K562 (cell line): ENCODE results near the gene HPS4. TPM values are rescaled to one million over a fixed set of nuclear protein-coding genes. Genes with fewer than 3 reads are reported as not detected.

Experiments
- ATAC-seq: fragments of 200-7000 bp; cut with Tn5 transposase; 3 replicates; pipeline ENCODE4 v1.9.1; 2020; ENCODE audit warnings: moderate library complexity
- BruUV-seq: library from RNA; stranded (reverse); fragments of 400-500 nt; replicated peaks from 2 replicates; lab custom pipeline; 2021; lab: Mats Ljungman, UMichigan
- CTCF ChIA-PET: fragments of 300-600 bp; formaldehyde crosslinking; extraction: SDS; loops from one replicate; lab custom pipeline; 2021; ENCODE audit warnings: low intra/inter-chr PET ratio; lab: Yijun Ruan, JAX
- POLR2A ChIA-PET: fragments of 300-600, 350-650 bp; sonication (Branson Sonifier 250); formaldehyde crosslinking; extraction: SDS; loops from one replicate; lab custom pipeline; 2021; ENCODE audit warnings: antibody characterized with exemption, inconsistent platforms; lab: Yijun Ruan, JAX
- DNase-seq, 4 experiments: peaks; one replicate each; pipeline versions ENCODE4 v3.0.0 to v3.0.0-alpha.2; 2011 to 2018; ENCODE audit warnings: low spot score in 3 of 4, mixed read lengths in 3 of 4; ENCODE audit errors: extremely low read depth in 1 of 4
- FAIRE-seq: peaks from 2 replicates; lab custom pipeline; 2011; peaks lifted over from hg19 to GRCh38; lab: Jason Lieb, UNC
- H2AFZ ChIP-seq: 2 replicates; pipeline ENCODE4 v1.6.0; 2011; ENCODE audit warnings: low read depth, low read length, control low read depth, inconsistent platforms
- H3K27ac ChIP-seq: fragments of 200-600 bp; 3 replicates; pipeline ENCODE4 v1.8.0; 2011; ENCODE audit warnings: low read depth, mild to moderate bottlenecking, control low read depth, inconsistent platforms, low read length, moderate library complexity, mixed read lengths; ENCODE audit errors: extremely low read depth
- H3K27me3 ChIP-seq, 2 experiments: fragments of 300-600 bp in 1 of 2; 2 replicates in 1 of 2; 3 replicates in 1 of 2; pipeline versions ENCODE4 v1.6.0 to v1.8.0; 2011; ENCODE audit warnings: inconsistent platforms in 2 of 2, low read length in 2 of 2, mild to moderate bottlenecking in 1 of 2, mixed read lengths in 1 of 2, moderate library complexity in 1 of 2; ENCODE audit not compliant: control insufficient read depth in 2 of 2, insufficient read depth in 2 of 2
- H3K36me3 ChIP-seq: fragments of 300-600 bp; 3 replicates; pipeline ENCODE4 v1.8.0; 2011; ENCODE audit warnings: mild to moderate bottlenecking, low read length, inconsistent platforms; ENCODE audit not compliant: control insufficient read depth, insufficient read depth
- H3K4me1 ChIP-seq, 2 experiments: fragments of 200-600 bp in 1 of 2; replicated peaks in 1 of 2; 2 replicates in 1 of 2; 3 replicates in 1 of 2; pipeline versions ENCODE4 v1.5.1 to v1.8.0; 2011; ENCODE audit warnings: inconsistent platforms in 2 of 2, low read length in 2 of 2, mild to moderate bottlenecking in 1 of 2, mixed read lengths in 1 of 2, moderate library complexity in 1 of 2; ENCODE audit not compliant: control insufficient read depth in 2 of 2, insufficient read depth in 2 of 2
- H3K4me2 ChIP-seq: 2 replicates; pipeline ENCODE4 v1.6.1; 2011; ENCODE audit warnings: low read length, control low read depth, inconsistent platforms, mixed read lengths; ENCODE audit not compliant: insufficient read depth
- H3K4me3 ChIP-seq: fragments of 200-600 bp; sonication (generic), shearing (Covaris generic); 2 replicates; pipeline ENCODE4 v1.5.1; 2016; ENCODE audit warnings: control low read depth, inconsistent platforms
- H3K79me2 ChIP-seq: fragments of 200-600 bp; 3 replicates; pipeline ENCODE4 v1.8.0; 2011; ENCODE audit warnings: low read length, inconsistent platforms; ENCODE audit not compliant: control insufficient read depth, insufficient read depth
- H3K9ac ChIP-seq, 2 experiments: 2 replicates each; pipeline versions ENCODE4 v1.6.0 to v1.6.1; 2011; ENCODE audit warnings: low read depth in 2 of 2, low read length in 2 of 2, control low read depth in 1 of 2, inconsistent platforms in 1 of 2, mild to moderate bottlenecking in 1 of 2, mixed read lengths in 1 of 2; ENCODE audit not compliant: insufficient read depth in 1 of 2
- H3K9me1 ChIP-seq: one replicate; pipeline ENCODE4 v1.6.0; 2011; ENCODE audit warnings: inconsistent platforms, mild to moderate bottlenecking, low read length, moderate library complexity; ENCODE audit not compliant: control insufficient read depth, insufficient read depth
- H3K9me3 ChIP-seq: replicated peaks from 2 replicates; pipeline ENCODE4 v1.5.1; 2011; ENCODE audit warnings: low read depth, low read length, inconsistent platforms; ENCODE audit not compliant: control insufficient read depth, insufficient read depth
- H4K20me1 ChIP-seq: replicated peaks from 2 replicates; pipeline ENCODE4 v1.6.1; 2011; ENCODE audit warnings: low read length, inconsistent platforms, mixed read lengths; ENCODE audit not compliant: control insufficient read depth, insufficient read depth
- C11orf30 ChIP-seq: fragments of 450-650 bp; IDR thresholded peaks from 2 replicates; pipeline ENCODE4 v1.6.1; 2016; ENCODE audit warnings: low read depth, mild to moderate bottlenecking
- E2F1 ChIP-seq: sonication (generic); formaldehyde crosslinking; IDR thresholded peaks from 2 replicates; pipeline ENCODE4 v1.8.1; 2023; ENCODE audit warnings: mild to moderate bottlenecking, missing genetic modification reagents, moderate library complexity
- PML ChIP-seq: IDR thresholded peaks from 2 replicates; pipeline ENCODE4 v1.6.1; 2012; ENCODE audit warnings: low read length, inconsistent platforms
- POU5F1 ChIP-seq: fragments of 150-350 bp; IDR thresholded peaks from 2 replicates; pipeline ENCODE4 v1.6.1; 2014; ENCODE audit warnings: borderline replicate concordance, low read length, low read depth, mild to moderate bottlenecking; ENCODE audit not compliant: partially characterized antibody
- RBM15 ChIP-seq: fragments of 200-400 bp; formaldehyde crosslinking; IDR thresholded peaks from 2 replicates; pipeline ENCODE4 v1.6.1; 2018; ENCODE audit warnings: mild to moderate bottlenecking, low read length, moderate library complexity; ENCODE audit not compliant: insufficient read depth
- RFX7 ChIP-seq: fragments of 250-450 bp; sonication (Bioruptor Pico); IDR thresholded peaks from 2 replicates; pipeline ENCODE4 v1.5.1; 2021; ENCODE audit warnings: mild to moderate bottlenecking
- SIN3B ChIP-seq: fragments of 450-650 bp; IDR thresholded peaks from 2 replicates; pipeline ENCODE4 v1.6.1; 2017; ENCODE audit warnings: low read depth, mild to moderate bottlenecking, moderate library complexity
- SRSF3 ChIP-seq: fragments of 200-400 bp; formaldehyde crosslinking; IDR thresholded peaks from 2 replicates; pipeline ENCODE4 v1.6.1; 2016; ENCODE audit warnings: mild to moderate bottlenecking, low read length, moderate library complexity; ENCODE audit not compliant: insufficient read depth
- YY1 ChIP-seq, 3 experiments: IDR thresholded peaks; 2 replicates each; pipeline ENCODE4 v1.6.1; 2011; ENCODE audit warnings: low read length in 2 of 3, mild to moderate bottlenecking in 2 of 3, moderate library complexity in 2 of 3, borderline replicate concordance in 1 of 3, control low read depth in 1 of 3, low read depth in 1 of 3; ENCODE audit not compliant: insufficient read depth in 3 of 3, insufficient replicate concordance in 2 of 3, control insufficient read depth in 1 of 3, insufficient read length in 1 of 3; ENCODE audit errors: extremely low read depth in 1 of 3
- ZNF239 ChIP-seq: fragments of 250-450 bp; sonication (Bioruptor Pico); IDR thresholded peaks from 2 replicates; pipeline ENCODE4 v1.4.0; 2020; ENCODE audit warnings: mild to moderate bottlenecking
- WGBS: fragments of 100-300 bp; shearing (Covaris generic); methylation state at CpG from one replicate; pipeline ENCODE4 v1.1.6; 2016; ENCODE audit warnings: low coverage, mixed read lengths; ENCODE audit not compliant: insufficient coverage; ENCODE audit errors: missing lambda C conversion rate; 5-methylcytosine and 5-hydroxymethylcytosine counted together
- in situ Hi-C: fragments of 300-500 bp; cut with MboI; formaldehyde crosslinking; loops from 4 replicates; pipeline ENCODE4 v1.15.0; 2018; ENCODE audit warnings: inconsistent platforms, mixed read lengths
- intact Hi-C: fragments of 100-400 bp; cut with micrococcal nuclease; formaldehyde crosslinking; loops from 2 replicates; pipeline ENCODE4 v1.14.2; 2022
- polyA plus RNA-seq, 8 experiments: library from polyadenylated mRNA; depleted of rRNA in 4 of 8; stranded (reverse) in 5 of 8; unstranded in 3 of 8; fragments of >200 nt; fragmentation: Nextera tagmentation in 2 of 8; fragmentation: Illumina TruSeq in 1 of 8; extraction: Ambion mirVana in 2 of 8; extraction: Trizol in 1 of 8; gene quantifications; 2 replicates each; pipeline versions ENCODE4 v1.2.1 to v1.2.3, GENCODE V29; 2011 to 2014; ENCODE audit warnings: inconsistent platforms in 1 of 8, missing spikeins in 1 of 8
- total RNA-seq, 7 experiments: library from RNA; depleted of rRNA in 6 of 7; stranded (reverse); fragments of >200 nt in 6 of 7; fragmentation: Illumina TruSeq in 2 of 7; extraction: Trizol in 2 of 7; gene quantifications; 2 replicates each; pipeline versions ENCODE4 v1.2.1 to v1.2.3, GENCODE V29; 2011 to 2021; ENCODE audit warnings: low replicate concordance in 1 of 7
- TF ChIP-seq, protein P1 (sequence below), 2 experiments: fragments of 150-350 bp in 1 of 2; IDR thresholded peaks; 2 replicates each; pipeline ENCODE4 v1.6.1; 2012 to 2016; ENCODE audit warnings: low read depth in 2 of 2, low read length in 2 of 2, mild to moderate bottlenecking in 1 of 2, moderate library complexity in 1 of 2

The HPS4 gene
- total and polyA plus RNA-seq, 9 of the 15 experiments (the other 6 are each of a cell fraction or from before 2014, with no cell fraction given): 12.8 to 29.2 (median 25.3) TPM

DNA sequence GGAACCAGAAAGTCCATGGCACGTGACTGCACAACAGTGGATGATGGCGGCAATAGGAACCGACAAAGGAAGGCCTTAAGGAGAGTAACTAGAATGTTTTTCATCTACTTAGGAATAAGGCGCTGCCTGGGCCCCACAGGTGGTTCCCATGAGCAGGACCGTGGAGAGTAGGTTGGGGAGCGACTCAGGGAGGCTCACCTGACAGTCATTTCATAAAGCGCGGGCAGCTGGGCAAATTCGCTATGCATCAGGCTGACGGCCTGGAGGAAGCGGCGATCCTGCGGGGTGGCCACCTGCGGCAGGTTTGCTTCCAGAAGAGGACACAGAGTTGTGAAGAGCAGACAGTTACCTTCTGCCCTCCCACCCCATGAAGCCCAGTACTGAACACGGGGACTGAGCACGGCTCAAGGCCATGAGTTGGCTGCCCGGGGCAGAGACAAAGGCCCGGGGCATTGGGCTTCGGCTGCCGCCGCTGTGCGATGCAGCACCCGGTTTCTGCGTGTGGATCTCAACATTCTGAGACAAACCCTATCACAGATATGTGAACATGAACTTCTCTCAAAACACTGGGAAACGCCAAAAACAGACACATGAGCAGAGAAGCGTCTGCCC, 25.8 kb downstream of the HPS4 start (continued):
- TF ChIP-seq, protein P1, sequence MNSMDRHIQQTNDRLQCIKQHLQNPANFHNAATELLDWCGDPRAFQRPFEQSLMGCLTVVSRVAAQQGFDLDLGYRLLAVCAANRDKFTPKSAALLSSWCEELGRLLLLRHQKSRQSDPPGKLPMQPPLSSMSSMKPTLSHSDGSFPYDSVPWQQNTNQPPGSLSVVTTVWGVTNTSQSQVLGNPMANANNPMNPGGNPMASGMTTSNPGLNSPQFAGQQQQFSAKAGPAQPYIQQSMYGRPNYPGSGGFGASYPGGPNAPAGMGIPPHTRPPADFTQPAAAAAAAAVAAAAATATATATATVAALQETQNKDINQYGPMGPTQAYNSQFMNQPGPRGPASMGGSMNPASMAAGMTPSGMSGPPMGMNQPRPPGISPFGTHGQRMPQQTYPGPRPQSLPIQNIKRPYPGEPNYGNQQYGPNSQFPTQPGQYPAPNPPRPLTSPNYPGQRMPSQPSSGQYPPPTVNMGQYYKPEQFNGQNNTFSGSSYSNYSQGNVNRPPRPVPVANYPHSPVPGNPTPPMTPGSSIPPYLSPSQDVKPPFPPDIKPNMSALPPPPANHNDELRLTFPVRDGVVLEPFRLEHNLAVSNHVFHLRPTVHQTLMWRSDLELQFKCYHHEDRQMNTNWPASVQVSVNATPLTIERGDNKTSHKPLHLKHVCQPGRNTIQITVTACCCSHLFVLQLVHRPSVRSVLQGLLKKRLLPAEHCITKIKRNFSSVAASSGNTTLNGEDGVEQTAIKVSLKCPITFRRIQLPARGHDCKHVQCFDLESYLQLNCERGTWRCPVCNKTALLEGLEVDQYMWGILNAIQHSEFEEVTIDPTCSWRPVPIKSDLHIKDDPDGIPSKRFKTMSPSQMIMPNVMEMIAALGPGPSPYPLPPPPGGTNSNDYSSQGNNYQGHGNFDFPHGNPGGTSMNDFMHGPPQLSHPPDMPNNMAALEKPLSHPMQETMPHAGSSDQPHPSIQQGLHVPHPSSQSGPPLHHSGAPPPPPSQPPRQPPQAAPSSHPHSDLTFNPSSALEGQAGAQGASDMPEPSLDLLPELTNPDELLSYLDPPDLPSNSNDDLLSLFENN (IDR thresholded peaks at IDR 0.05; ENCODE audit: low read depth in 2 of 2, low read length in 2 of 2): no peak
- TF ChIP-seq RBM15: no peak

DNA sequence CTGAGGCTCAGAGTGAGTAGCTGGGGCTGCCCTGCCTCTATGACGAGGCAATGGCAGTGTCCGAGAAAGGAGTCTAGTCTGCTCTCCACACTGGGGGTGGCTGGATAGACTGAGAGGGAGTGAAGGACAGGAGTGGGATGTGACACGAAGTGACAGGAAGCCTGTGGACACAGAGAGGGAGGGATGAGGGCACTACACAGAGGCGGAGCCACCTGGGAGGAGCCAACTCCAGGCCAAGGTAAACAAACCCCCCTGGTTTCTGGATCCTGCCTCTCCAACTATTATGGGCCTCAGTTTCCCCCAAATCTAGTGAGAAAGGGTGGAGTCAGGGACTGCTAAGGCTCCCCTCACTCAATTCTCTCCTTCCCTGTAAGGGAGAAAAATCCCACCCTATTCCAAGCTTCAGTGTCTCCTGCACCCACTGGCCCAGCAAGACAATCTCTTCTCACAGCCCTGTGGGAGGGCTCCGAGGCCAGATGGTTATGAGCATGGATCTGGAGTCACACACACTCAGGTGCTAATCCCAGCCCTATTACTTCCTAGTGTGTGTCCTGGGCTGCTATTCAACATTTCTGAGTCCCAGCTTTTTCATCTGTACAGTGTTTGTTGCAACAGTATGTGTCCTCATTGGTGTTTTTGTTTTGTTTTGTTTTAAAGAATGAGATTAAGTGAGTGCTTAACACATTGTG, 29.6 kb downstream of the HPS4 start:
- Histone ChIP-seq H3K4me2 (no peak overlapping the region), H3K27ac (no peak overlapping the region)
- no peak for FAIRE-seq
- TF ChIP-seq SIN3B: no peak
- TF ChIP-seq ZNF239 (CRISPR knock-in tag): no peak
- no peak for TF ChIP-seq E2F1 (CRISPR knock-in tag)
- TF ChIP-seq YY1 (IDR thresholded peaks at IDR 0.05; ENCODE audit: borderline replicate concordance in 1 of 3, control insufficient read depth in 1 of 3, extremely low read depth in 1 of 3, insufficient read depth in 3 of 3, insufficient read length in 1 of 3, insufficient replicate concordance in 2 of 3, low read depth in 1 of 3, low read length in 2 of 3): no peak
- TF ChIP-seq SRSF3: no peak
- TF ChIP-seq POU5F1: no peak
- no peak for TF ChIP-seq C11orf30
- no peak for TF ChIP-seq RFX7 (CRISPR knock-in tag)
- no peak for TF ChIP-seq PML
- TF ChIP-seq, all 486 proteins: peak for 0
- no TSS peak for BruUV-seq
- Histone ChIP-seq H4K20me1 (no peaks in the 10 kb centered on the region), H3K79me2 (no peaks in the 10 kb centered on the region), H3K4me1 (no peaks in the 10 kb centered on the region; a peak in 1 of 5 replicates), H3K9ac (no peak overlapping the region; a peak in 1 of 4 replicates), H3K9me3 (no peaks in the 10 kb centered on the region), H2AFZ (no peak overlapping the region), H3K36me3 (peaks cover 51% of the 10 kb centered on the region; the same call in 2 of the 3 replicates), H3K4me3 (no peak overlapping the region), H3K9me1 (no peaks in the 10 kb centered on the region), H3K27me3 (no peaks in the 10 kb centered on the region)
- in situ Hi-C loops: no loop called here
- intact Hi-C loops: no loop called here
- 84% methylated on average over 4 of the region's 5 CpGs for WGBS
- CTCF ChIA-PET: no interaction called here
- ATAC-seq (no peak), DNase-seq (no peak)
- POLR2A ChIA-PET: no interaction called here
